Activated CD4-positive, alpha-beta T cell treated with anti-CD3 and anti-CD28 coated beads, Interleukin-2, Interleukin-6, amounts not matched to agents 100 ng/mL and 50 ng/mL, durations not matched to agents 16 hours and 8 hours (primary cell): ENCODE results near the gene NR4A2.

Source experiments
- DNase-seq: peaks from one replicate; pipeline ENCODE4 v3.0.0-alpha.2; 2020

NR4A2 gene

DNA sequence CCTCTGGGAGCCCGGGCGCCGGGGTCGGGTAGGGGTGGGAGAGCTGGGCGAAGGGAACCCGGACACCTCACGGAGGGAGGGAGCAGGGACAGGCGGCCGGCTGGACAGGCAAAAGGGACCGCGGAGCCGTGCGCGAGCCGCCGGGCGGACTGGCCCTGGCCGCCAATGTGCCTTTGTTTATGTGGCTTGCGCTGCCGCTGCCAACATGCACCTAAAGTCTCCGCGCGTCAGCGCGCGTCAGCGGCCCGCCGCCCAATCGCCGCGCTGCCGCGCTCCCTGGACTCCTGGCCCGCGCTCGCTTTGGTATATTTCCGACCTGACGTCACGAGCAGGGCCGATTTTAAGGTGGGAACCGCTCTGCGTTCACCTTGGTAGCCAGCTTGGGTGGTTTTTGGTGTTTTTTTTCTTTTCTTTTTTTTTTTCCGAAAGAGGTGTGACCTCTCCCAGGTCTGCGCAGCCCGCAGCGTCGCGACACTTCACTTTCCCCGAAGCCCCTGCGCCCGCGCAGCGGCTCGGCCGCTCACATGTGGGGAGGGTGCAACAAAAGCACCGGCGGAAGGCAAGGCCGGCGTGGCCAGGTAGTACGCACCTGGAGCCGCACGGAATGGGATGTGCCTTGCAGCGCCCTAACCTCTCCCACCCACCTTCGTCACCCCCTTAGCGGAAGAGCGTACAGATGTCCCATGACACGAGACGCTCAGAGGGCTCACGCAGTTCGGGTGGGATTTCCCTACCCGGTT, at the start of gene NR4A2:
Gene NR4A2, minus strand, starts transcription at position 188 of the 740 bp plus-strand sequence. CDS start 2,535 bp downstream, outside the sequence.
- peak; percentile 91 for DNase-seq

DNA sequence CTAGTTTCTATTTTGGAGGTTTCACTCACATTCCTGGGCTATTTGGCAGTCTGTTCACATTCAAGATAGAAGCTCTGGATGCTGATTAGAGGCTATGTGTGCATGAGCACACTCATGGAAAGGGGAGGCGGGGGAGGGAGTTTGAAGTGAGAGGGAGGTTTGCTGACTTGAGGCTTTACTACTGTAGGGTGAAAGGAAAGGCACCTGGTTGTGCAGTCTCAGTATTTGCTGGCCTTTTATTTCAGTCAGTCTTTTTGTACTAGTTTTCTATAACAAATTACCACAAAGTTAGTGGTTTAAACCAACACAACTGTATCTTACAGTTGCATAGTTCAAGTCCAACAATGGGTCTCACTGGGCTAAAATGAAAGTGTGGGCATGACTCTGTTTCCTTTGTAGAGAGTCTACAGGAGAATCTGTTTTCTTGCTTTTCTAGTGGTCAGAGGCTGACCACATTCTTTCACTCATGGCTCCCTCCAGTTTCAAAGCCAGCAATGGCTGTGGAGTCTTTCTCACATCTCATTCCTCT, 47.7 kb upstream of the NR4A2 start:
- peak; percentile 5 for DNase-seq

DNA sequence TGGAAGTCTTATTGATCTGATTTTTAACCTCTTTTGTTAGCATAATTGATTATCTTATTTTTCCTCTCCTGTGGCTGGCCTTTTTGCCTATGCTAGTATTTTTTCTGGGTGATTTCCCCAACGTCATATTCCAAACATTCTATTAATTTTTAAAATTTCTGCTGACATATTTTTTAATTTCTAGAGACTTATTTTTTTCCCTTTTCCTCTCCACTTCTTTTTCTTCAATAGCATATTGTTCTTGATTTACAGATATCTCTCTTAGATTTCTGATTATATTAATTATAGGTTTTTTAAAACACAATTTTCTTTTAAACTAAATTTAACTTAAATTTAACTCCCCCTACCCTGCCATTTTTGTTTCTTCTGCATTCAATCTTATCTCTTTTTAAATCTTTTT, 47.2 kb upstream of the NR4A2 start:
- DNase-seq: no peak

DNA sequence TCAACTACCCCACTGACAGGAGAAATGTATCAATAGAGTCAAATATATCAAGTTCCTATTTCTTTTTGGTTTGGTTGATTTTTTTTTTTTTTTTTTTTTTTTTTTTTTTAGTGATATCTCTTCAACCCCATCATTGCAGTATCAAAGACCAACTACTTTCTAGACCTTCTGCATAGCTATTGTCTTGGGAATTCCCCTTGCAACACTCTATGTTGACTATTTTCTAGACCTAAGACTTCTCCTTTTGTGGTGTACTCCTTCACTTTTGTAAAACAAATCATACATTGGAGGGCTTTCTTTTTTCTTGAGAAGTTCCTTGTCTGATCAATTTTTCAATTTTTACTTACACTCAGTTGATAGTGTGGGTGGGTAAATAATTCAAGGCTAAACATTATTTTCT, 46.5 kb upstream of the NR4A2 start:
- DNase-seq: no peak

DNA sequence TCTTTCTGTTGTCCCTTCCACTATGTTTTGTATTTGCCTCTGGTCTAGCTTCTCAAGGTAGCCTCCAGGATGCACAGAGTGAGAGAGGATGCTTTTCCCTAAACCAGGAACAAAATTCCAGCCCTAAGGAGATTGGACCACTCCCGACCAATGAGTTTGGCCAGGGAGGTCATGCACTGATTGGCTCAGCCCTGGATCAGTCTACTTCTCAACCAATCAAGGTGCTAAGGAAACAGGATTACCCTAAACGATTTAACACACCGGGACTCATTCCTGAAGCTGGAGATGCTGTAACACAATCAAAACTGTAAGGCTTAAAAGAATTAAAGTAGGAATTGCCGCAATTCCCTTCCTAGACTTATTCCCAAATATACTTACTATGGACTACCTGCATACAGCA, 34.2 kb upstream of the NR4A2 start:
- no peak for DNase-seq

DNA sequence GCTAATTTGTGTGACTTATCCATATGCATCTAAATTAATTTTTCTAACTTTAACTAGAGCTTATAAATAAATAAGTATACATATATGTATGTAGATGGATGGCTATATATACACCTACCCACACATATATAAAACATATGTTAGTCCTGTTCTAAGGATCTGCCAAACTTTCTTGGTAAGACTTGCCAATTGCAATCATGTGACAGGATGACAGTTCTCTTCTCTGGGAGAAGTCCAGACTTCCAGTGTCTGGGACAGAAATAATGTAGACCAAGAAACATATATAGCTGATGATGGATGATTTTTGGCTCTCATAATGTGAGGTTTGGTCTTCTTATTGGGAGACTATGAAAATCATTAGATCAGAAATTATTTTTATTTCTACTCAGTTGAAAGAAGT, 30.6 kb upstream of the NR4A2 start:
- no peak for DNase-seq

DNA sequence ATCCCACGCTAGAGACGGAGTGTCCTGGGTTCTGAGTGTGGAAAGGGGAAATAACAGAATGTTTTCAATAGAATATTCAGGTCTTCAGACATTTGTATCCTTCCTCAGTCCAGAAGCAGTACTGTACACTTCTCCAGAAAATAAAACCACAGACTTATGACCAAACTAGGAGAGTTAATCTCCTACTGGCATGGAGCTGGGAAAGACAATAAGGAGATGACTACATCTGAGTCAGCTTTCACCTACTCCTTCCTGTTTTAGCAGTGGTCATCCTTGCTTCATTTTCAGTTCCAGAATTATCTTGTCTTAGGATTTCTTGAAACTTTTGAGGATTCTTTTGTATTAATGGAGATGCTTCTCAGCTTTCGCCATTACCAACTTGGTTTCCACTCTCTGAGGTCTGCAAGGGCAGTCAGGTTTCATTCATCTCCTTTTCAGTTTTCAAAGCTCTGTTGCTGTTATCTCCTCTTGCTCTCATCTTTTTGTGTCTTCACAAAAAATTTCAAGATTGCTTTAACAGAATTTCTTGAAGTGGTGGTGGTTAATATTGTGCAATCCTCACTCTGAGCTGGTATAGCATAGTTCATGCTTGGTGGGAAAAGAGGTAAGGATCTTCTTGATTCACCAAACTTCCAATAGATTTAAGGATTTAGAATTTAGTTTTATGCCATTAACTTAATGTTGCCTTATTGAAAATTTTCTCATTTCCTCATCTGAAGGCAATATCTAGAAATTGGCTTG, 23.7 kb upstream of the NR4A2 start:
- no peak for DNase-seq

DNA sequence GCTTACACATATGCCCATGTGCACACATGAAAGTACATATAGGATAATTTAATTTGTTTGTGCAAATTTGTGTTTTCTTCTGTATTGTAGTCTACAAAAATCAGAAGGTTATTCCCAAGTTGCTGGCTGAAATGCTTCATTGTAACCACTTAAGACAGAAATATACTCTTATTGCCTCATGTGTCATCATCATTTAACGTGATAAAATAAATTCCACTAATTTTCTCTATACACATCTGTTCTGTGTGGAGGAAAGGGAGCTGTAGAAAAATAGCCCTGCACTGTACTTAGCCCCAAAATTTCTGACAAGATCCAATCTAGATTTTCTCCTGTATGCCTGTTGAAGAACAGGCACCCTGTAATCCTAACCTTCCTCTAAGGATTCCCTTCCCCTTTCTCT, 20.4 kb upstream of the NR4A2 start:
- DNase-seq: no peak

DNA sequence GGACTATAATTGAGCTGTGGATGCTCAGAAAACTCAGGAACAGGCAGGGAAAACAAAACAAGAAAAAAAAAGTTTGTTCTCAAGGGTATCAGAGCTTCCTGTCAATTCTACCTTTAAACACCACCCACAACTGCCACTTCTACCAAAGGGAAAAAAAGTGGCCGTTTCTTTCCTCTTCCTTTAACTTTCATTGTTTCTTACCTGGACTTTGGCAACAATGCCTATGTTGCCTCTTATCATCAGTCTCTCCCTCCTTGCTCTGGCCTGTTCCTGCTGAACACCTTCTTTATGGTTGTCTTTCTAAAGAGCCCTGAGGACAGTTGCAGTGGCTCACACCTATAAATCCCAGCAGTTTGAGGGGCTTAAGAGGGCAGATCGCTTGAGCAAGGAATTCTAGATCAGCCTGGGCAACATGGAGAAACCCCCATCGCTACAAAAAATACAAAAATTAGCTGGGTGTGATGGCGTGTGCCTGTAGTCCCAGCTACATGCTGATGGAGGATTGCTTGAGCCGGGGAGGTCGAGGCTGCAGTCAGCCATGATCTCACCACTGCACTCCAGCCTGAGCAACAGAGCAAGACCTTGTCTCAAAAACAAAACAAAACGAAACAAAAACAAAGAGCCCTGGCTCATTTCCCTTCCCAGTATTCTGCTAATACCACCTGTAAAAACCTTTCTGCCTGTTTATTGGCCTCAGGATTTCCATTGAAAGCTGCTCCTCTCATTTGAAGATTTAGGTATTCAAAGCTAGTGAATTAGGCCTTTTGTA, 18.0 kb upstream of the NR4A2 start:
- DNase-seq: no peak

DNA sequence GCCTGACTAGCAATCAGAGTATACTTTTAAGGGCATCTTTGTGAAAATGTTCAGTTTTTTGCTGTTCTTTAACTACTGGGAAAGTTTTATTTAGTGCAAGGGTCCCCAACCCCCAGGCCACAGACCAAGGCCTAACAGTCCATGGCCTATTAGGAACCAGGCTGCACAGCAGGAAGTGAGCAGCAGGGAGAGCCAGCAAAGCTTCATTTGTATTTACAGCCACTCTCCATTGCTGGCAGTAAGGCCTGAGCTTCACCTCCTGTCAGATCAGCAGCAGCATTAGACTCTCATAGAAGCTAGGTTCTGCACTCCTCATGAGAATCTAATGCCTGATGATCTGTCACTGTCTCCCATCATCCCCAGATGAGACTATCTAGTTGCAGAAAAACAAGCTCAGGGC, 17.1 kb upstream of the NR4A2 start:
- DNase-seq: no peak

DNA sequence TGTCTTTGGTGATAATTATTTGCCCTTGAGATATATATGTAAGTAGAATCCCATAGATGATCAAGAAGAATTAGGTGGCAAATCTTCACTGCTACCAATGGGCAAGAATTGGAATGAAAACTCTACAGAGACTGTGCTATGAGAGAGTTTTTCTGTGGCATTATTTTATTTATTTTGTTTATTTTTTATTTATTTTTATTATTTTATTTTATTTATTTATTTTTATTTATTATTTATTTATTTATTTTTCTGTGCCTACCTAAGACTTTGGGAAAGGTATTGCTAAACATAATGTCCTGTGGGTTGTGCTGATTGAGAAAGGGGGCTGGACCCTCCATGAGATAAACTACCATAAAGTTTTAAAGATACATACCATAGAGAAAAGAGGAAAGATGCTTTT, 16.6 kb upstream of the NR4A2 start:
- no peak for DNase-seq

DNA sequence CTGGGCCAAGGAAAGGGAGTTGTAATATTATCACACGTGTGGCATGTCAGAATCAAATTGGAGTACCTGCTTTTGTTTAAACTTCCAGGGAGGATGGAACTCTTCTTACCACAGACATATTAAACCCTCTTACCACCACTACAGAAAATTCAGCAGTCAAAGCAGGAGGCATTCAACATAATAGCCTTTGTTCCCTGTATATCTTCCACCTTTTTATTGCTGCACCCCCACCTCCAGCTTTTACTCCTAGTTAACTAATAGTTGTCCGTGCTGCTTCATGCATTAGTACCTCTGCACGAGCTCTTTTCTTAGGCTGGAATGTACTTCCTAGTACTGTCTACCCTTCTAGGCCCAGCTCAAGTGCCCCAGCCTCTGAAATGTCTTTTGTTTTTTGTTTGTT, 14.9 kb upstream of the NR4A2 start:
- DNase-seq: no peak

DNA sequence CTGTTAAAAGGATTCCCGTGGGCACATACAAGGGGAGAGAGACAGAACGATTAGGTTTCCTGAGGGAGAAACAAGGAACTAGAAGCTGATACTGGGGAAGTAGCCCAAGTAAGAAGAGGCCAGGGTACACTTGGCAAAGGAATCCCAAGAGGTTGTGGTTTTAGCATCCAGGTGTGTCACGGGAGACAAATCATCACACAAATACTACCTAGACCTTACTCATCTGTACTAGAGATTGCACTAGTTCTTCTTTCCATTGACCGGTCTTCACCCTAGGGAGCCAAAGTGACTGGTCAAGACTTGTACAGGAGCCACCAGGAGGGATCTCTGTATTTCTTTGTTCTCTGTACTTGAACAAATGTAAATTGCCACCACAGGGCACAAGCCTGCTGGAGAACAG, 14.2 kb upstream of the NR4A2 start:
- no peak for DNase-seq

DNA sequence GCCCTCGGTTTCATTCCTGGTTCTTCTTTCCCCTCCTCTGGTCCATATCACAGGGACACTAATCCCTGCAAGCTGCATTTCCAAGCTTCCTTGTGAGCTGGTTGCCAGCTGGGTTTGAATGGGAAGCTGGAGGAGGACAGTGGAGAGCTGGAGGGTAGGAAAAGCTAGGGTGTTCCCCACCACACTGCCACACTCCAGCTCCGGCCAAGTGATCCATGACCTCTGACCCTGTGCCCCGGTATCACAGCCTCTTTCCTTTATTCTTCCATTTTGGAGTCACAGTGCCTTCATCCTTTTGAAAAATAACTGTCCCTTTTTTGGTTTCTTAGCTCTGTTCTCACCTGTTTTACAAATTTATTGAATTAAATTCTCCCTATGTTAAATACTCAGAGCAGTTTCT, 13.1 kb upstream of the NR4A2 start:
- no peak for DNase-seq

DNA sequence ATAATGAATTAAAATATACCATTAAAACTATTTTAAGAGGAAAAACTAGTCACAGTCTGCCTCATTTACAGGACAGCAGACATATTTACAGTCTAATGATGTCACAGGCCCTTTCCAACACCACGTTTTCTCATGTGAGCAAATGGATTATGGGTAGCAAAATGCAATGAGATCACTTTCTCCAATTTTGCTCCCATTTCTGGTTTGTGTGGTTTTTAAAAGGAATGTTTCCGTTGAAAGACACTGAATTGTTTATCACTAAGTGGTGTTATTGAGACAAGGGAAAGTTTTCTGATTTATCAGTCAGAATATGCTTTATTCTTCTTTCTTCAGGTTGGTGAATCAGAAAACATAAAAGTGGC, 11.4 kb upstream of the NR4A2 start:
- DNase-seq: no peak

DNA sequence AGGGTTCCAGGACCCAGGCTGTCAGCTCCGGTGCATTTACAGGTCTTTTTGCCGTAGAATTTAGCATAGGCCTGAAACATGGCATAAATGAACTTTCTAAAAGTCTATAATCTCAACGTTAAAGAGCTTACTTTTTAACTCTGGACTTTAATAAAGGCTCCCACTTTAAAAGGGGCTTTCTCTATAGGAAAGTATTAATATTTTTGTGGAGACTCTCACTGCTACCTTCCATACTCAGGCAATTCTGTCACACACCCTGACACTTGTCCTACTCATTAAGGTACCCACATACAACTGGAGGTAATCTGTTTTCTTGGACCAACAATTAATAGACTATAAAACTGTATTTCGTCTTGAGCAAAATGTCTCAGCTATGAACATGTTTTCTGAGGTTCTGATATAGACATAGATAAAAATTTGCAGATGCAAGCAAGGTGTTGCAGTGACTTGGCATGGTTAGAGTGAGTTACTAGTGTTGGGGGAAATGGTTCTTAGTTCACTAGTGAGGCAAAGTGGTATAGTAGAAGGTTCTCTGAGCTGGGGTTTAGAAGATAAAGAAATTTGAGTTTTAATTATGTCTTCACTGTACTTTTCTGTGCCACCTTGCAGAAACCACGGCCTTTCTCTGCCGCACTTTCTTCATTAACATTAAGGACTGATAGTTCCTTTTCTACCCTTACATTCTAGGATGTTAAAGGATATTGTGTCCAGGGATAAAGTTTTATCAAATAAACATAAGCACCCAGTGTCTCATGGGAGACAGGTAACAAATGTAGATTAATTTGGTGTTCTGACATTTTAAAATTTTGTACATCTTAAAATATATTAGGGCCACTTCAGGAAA, 10.8 kb upstream of the NR4A2 start:
- DNase-seq: no peak

DNA sequence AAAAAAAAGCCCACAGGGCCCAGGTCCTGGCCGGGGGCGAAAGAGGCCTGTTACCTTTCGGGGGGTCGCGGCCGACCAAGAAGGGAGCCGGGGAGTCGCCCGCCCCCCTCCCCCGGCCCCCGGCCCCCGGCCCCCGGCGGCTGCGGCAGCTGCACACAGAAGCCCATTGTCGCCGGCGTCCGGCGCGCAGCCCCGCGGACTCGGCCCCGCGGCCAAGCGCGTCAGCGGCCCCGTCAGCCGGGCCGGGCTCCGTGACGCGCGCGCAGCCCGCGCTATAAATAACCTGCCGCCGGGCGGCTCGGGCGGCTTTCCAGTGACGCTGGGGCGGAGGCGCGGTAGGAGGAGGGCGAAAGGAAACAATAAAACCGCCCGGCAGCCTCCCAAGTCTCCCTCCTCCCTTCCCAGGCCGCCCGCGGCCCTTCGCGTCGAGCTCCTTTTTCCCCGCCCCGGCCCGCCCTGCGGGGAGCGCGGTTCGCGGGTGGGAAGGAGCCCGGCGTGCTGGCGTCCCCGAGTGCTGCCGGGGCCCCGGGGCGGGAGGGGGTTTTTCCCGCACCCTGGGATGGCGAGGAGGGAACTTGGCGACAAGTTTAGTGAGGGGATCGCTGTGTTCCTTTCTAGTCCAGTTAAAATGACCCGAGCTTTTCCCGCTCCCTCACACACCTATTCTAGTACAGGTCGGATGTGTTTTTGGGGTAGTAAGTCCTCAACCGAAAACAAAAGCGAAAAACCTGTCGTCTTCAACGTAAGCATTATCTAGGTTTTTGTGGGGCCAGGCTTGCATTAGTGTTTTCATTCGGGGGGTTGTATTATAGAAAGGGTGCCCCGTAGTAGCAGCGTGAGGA, 10.0 kb upstream of the NR4A2 start:
- peak; percentile 89 for DNase-seq

DNA sequence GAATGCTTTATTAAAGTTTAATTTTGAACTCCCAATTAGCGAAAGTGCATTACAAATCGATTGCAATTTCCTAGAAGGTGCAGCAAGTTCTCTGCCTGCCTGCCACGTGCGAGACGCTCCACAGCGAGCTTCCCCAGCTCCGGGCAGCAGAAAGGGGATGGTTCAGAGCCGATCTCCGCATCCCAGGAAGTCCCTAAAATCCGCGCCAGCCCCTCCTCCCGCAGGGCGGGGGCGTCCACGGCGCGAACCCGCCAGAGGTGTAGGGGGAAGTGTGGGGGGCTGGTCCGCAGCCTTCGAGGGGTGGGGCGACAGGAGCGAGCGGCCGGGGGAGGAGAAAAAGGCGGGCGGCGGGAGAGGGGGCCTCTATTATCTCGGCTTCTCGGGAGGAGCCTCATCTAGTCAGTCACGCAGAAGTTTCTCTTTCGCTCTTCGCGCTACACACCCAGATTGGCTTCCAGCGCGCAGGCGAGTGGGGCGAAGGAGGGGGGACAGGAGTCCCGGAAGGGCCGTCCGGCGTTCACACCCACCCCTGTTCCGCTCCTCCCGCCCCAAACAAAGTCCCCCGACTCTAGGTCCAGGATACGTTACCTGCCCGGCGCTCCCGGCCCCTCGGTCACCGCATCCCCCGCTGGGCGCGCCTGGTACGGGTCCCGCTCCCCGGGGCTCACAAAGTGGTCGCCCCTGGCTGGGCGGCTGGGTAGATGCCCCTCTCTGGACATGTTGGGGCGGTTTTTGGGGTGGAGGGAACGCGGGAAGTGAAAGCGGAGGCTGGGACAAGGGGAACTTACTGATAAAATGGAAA, 9.1 kb upstream of the NR4A2 start:
- DNase-seq: peak; percentile 95

DNA sequence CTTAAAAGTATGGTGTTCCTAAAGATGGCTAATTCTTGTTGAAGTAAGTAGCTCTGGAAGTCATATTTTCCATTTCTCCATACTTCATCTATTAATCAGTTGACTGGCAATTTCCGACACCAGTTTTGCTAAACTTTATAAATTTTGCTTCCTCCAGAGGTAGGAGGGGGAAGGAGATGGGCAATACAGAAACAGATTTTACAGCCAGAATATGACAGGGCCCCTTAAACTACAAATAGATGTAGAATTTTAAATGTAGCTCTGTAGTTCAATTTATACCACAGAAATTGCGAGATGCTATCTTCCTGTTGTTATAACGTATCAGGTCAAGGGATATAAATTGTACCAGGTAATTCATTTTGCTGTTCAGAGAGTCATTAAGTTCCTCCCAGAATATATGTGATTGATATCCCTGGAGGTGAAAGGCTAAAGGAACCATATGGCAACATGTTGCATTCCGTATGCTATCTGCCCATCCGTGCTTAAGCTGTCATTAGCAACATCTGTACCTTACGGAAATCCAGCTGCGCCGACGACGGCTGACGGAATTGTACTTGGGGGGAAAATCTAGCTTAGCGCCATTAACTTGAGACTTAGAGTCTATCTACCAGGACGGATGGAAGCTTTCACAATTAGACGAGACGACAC, 8.4 kb upstream of the NR4A2 start:
- DNase-seq: peak; percentile 49

DNA sequence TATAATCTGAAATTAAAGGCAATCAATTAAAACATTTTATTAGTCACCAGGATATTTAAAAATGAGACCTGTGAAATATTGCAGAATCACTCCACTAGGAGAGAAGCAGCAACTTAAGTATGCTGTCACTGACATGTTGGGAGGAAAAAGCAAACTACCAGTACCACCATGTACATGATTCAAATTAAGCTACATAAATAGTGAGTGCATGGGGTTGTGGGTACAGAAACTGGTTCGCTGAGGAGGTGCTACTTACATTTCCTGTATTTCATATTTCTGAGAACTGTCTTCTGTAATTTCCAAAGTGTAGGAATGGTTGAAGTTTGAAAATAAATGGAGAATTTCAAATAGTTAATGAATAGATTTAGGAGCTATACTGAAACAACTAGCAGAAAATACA, 7.9 kb upstream of the NR4A2 start:
- DNase-seq: peak; percentile 61
